GM12801 (cell line): ENCODE measurements around the gene GRIN3A.

Experiments
- TF ChIP-seq, protein P1 (sequence below): IDR thresholded peaks from one replicate; pipeline ENCODE4 v1.5.1; 2011; ENCODE audit warnings: control low read depth; ENCODE audit not compliant: insufficient read length; ENCODE audit errors: extremely low read depth

Gene GRIN3A

DNA sequence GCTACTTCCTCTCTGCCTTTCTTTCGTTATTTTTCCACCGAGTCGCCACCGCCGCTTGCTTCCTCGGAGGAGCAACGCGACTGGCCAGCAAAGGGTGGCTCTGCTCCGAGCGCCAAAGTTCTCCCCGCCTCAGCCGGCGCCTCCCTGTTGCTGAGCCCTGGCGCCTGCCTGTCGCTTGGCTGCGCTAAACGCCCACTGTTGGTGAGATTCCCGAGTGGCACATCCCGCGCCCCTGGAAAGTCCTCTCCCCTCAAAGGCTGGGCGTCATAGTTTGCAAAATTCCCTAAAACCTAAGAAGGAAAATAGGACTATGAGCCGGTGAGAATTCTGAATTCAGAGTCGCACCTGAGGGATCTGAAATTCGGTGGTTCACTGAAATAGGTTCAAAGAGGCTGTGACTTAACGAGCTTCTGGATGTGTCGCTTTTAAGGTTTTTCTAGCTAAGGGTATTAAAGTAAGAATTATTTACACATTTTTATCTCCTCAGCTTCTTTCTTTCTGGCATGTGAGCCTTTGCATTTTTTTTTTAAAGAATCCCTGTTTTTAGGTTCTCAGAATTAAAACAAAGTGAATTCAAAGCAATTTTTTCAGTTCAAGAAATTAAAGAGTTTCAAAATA lies at the start of gene GRIN3A:
GRIN3A (minus strand) TSS at position 82 of the 618 bp plus-strand sequence. CDS start 668 bp downstream, outside the sequence.
- TF ChIP-seq, protein P1, sequence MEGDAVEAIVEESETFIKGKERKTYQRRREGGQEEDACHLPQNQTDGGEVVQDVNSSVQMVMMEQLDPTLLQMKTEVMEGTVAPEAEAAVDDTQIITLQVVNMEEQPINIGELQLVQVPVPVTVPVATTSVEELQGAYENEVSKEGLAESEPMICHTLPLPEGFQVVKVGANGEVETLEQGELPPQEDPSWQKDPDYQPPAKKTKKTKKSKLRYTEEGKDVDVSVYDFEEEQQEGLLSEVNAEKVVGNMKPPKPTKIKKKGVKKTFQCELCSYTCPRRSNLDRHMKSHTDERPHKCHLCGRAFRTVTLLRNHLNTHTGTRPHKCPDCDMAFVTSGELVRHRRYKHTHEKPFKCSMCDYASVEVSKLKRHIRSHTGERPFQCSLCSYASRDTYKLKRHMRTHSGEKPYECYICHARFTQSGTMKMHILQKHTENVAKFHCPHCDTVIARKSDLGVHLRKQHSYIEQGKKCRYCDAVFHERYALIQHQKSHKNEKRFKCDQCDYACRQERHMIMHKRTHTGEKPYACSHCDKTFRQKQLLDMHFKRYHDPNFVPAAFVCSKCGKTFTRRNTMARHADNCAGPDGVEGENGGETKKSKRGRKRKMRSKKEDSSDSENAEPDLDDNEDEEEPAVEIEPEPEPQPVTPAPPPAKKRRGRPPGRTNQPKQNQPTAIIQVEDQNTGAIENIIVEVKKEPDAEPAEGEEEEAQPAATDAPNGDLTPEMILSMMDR = no peak

DNA sequence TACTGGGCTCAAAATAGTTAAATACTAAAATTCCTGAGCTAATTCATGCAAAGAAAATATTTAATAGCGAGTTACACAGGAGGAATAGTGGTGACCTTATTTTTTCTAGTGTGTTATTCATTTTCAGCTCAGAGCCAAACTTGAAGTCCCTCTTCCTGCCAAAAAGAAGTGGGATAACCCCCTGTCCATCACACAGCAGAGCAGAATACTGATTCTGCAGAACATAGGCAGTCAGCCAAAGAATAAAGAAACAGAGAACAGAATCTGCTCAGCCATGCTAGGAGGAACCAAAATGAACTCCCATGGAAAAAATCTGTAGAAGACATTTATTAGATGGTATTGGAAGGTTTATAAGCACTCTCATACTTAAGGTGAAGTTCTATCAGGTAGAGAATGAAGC lies 49.4 kb upstream of the GRIN3A start:
- TF ChIP-seq, protein P1 = no peak

DNA sequence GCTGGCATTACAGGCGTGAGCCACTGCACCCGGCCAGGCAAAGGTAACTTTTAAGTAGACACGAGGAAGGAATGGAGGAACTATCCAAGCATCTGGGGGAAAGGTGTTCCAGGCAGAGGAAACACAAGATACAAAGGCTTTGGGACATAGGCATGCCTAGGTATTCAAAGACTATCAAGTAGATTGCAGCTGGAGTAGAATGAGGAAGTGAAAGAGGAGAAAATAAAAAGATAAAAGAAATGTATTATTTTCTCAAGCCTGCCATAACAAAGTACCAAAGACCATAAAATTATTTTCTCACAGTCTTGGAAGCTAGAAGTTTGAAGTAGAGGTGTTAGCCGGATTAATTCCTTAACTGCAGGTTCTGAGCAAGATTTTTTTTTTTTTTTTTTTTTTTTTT lies 39.9 kb upstream of the GRIN3A start:
- TF ChIP-seq, protein P1 = no peak

DNA sequence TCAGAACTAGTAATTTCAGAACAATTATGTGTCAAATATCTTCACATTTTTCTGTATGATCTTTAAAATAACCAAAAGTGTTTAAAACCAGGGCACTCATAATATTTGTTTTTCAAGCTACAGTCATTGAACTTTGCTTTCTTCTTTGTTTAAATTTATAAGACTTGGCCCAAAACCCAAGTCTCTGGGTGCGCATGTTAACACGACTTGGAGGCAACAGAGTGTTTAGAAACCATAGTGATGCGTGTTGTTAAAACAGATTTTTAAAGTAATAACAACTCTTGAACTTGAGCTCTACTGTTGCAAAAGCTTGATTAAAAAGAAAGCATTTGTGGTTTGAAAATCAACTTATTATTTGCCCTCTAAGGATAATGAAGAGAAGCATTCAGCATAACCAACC lies 26.0 kb upstream of the GRIN3A start:
- TF ChIP-seq, protein P1 = no peak

DNA sequence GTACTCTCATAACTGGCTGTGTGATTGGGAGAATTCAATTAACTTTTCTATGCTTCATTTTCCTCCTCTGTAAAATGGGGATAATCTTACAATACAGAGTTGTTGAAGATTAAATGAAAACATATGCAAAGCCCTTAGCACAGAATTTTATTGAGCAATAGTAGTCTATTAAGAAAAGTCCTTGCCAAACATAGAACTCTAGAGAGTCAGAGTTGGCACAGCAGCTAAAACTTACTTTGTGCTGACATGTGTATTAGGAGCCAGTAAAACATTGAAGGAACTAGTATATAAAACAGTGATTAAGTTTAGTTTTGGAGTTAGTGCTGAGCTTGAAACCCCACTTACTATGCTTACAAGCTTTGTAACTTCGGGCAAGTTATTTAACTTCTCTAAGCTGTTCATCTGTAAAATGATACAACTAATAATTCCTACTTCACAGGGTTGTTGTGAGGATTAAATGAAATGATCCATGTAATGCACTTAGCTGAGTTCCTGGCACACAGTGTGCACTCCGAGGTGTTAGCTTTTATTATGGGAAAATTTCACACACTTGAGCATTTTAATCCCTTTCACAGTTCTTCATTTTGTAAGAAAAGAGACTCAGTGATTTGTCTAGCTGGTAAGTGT lies 20.0 kb upstream of the GRIN3A start:
- TF ChIP-seq, protein P1 = no peak

DNA sequence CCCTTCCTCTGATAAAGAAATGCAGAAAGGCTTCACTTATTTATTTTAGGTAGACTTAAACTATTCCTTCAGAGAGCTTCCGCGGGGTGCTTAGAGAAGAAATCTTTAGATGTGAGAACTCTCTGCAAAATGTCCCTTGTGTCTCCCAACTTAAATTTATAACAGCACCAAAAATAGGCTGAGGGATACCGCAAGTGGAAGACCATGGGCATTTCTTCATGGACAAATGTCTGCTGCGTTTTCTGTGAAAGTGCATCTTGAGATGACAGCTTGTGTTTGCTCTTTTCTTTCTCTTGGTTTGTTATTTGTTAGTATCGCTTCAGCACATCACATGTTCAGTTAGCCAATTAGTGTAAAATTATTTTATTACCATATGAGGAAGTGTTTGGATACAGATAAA lies 15.3 kb upstream of the GRIN3A start:
- TF ChIP-seq, protein P1 = no peak

DNA sequence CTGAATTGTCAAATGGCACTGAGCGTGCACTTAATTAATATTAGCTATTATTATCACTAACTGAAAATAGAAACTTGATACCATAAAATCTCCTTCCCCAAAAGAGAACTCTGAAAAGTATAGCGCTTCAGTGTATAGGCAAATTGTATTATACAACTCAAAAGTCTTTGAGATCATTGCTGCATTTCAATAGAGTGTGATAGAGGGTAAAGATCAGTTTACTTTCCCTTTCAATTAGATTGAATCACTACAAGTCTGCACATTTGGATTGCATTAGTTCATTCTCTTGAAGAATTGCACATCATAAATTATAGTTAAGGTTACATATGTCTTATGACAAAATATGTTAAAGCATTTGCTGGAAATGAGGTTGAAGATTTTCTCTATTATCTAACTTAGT lies 13.4 kb upstream of the GRIN3A start:
- TF ChIP-seq, protein P1 = no peak
